HepG2 (cell line): Measurements from ENCODE around the gene C10orf67. TPM values are rescaled to one million over a fixed set of nuclear protein-coding genes. Genes with fewer than 3 reads are reported as not detected.

Experiments
- FOXJ3 ChIP-seq: sonication (generic); formaldehyde crosslinking; IDR thresholded peaks from 2 replicates; pipeline ENCODE4 v1.4.0; 2020; ENCODE audit warnings: missing genetic modification reagents, mild to moderate bottlenecking, borderline replicate concordance
- HNF1A ChIP-seq, 2 experiments: sonication (generic) in 1 of 2; formaldehyde crosslinking in 1 of 2; IDR thresholded peaks; 2 replicates each; pipeline versions ENCODE4 v1.4.0 to v1.6.1; 2016 to 2020; ENCODE audit warnings: borderline replicate concordance in 1 of 2, low read depth in 1 of 2, mild to moderate bottlenecking in 1 of 2, missing genetic modification reagents in 1 of 2
- HNRNPL ChIP-seq: fragments of 200-400 bp; formaldehyde crosslinking; IDR thresholded peaks from 2 replicates; pipeline ENCODE4 v1.6.1; 2017; ENCODE audit warnings: mild to moderate bottlenecking, low read depth, low read length
- SPEN ChIP-seq: sonication (generic); formaldehyde crosslinking; IDR thresholded peaks from 2 replicates; pipeline ENCODE4 v1.5.1; 2020; ENCODE audit warnings: low read depth, mild to moderate bottlenecking, missing genetic modification reagents
- polyA plus RNA-seq, 8 experiments: library from polyadenylated mRNA; depleted of rRNA in 3 of 8; stranded (reverse) in 7 of 8; unstranded in 1 of 8; fragments of >200 nt; fragmentation: Illumina TruSeq in 4 of 8; extraction: Trizol in 4 of 8; gene quantifications; 2 replicates each; pipeline versions ENCODE4 v1.2.1 to v1.2.3, GENCODE V29; 2011 to 2016; ENCODE audit warnings: low read depth in 4 of 8, missing spikeins in 1 of 8, mixed read lengths in 1 of 8; ENCODE audit not compliant: insufficient read depth in 1 of 8
- total RNA-seq, 5 experiments: library from RNA; depleted of rRNA; stranded (reverse); fragments of >200 nt; fragmentation: Illumina TruSeq; extraction: Trizol; gene quantifications; 2 replicates each; pipeline ENCODE4 v1.2.3, GENCODE V29; 2016; ENCODE audit warnings: low read depth in 1 of 5
- TF ChIP-seq, protein P1 (sequence below): IDR thresholded peaks from 2 replicates; pipeline ENCODE4 v1.6.1; 2016

The C10orf67 gene
- total and polyA plus RNA-seq, 2 of the 13 experiments (the other 11 are each of a cell fraction or from before 2014, with no cell fraction given), result not detected

GRCh38 chr10:23174977-23175512 lies 169.6 kb downstream of the C10orf67 start (continued):
- TF ChIP-seq HNF1A (IDR thresholded peaks at IDR 0.05; ENCODE audit: low read depth), result no peak
- no peak for TF ChIP-seq HNF1A (CRISPR knock-in tag; IDR thresholded peaks at IDR 0.05; ENCODE audit: borderline replicate concordance)
- TF ChIP-seq FOXJ3 (CRISPR knock-in tag), result no peak
- TF ChIP-seq, protein P1, sequence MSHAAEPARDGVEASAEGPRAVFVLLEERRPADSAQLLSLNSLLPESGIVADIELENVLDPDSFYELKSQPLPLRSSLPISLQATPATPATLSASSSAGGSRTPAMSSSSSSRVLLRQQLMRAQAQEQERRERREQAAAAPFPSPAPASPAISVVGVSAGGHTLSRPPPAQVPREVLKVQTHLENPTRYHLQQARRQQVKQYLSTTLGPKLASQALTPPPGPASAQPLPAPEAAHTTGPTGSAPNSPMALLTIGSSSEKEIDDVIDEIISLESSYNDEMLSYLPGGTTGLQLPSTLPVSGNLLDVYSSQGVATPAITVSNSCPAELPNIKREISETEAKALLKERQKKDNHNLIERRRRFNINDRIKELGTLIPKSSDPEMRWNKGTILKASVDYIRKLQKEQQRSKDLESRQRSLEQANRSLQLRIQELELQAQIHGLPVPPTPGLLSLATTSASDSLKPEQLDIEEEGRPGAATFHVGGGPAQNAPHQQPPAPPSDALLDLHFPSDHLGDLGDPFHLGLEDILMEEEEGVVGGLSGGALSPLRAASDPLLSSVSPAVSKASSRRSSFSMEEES (CRISPR knock-in tag), result no peak
- TF ChIP-seq HNRNPL, result no peak
- TF ChIP-seq SPEN (CRISPR knock-in tag), result no peak
- TF ChIP-seq, all 625 proteins: peak for 0
